Fibroblast of pulmonary artery (primary cell): ENCODE measurements around the gene MARS2.
"Not testable (repeated sequence)": the region's sequence is repeated elsewhere in the genome, so short reads cannot be mapped to it uniquely, and the experiment has no call there.

Experiments
- DNase-seq: peaks from one replicate; pipeline ENCODE4 v3.0.0-alpha.2; 2010; ENCODE audit warnings: low read depth
- H3K4me3 ChIP-seq: replicated peaks from 2 replicates; pipeline ENCODE4 v1.5.1; 2011; ENCODE audit warnings: low read depth, mild to moderate bottlenecking, control low read depth, low read length, moderate library complexity
- CTCF ChIP-seq: IDR thresholded peaks from 2 replicates; pipeline ENCODE4 v1.5.1; 2011; ENCODE audit warnings: mild to moderate bottlenecking, control low read depth, low read length, inconsistent platforms; ENCODE audit errors: missing control alignments

The MARS2 gene

DNA sequence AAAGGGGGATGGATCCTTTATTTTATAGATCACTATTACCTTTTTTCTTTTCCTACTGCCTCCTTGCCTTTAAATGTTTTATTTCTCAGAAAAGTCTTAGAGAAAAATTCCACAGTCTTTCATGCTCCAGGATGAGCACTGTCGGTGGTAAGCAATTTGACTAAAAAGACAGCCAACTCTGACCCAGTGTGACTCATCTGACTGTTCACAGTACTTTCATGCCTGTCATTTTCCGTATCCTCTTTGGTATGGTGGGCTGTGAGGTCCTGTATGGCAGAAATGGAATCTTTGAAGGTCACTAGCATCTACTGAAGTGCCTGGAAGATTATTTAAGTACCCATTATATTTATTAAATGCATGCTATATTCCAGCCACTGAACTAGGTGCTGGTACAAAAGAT is 27.7 kb upstream of the MARS2 start:
- no peak for TF ChIP-seq CTCF
- DNase-seq = peak; percentile 21
- no peak overlapping the region for H3K4me3 ChIP-seq

- DNase-seq, H3K4me3 ChIP-seq: not testable (repeated sequence)
Observed at GRCh38 chr2:197695206-197695605, 10.0 kb upstream of the MARS2 start.

- DNase-seq, H3K4me3 ChIP-seq: not testable (repeated sequence)
Observed at GRCh38 chr2:197695971-197696370, 9.2 kb upstream of the MARS2 start.

DNA sequence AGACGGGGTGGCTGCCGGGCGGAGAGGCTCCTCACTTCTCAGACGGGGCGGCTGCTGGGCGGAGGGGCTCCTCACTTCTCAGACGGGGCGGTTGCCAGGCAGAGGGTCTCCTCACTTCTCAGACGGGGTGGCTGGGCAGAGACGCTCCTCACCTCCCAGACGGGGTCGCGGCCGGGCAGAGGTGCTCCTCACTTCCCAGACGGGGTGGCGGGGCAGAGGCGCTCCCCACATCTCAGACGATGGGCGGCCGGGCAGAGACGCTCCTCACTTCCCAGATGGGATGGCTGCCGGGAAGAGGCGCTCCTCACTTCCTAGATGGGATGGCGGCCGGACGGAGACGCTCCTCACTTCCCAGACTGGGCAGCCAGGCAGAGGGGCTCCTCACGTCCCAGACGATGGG is 8.6 kb upstream of the MARS2 start:
- DNase-seq, H3K4me3 ChIP-seq: not testable (repeated sequence)

DNA sequence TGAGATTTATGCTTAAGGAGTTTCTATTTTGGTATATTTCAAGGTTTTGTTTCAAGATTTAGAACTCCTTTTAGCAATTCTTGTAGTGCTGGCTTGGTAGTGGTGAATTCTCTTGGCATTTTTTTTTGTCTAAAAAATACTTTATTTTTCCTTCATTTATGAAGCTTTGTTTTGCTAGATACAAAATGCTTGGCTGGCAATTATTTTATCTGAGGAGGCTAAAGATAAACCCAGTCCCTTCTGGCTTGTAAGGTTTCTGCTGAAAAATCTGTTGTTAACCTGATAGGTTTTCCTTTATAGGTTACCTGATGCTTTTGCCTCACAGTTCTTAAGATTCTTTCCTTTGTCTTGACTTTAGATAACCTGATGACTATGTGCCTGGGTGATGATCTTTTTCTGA is 5.4 kb upstream of the MARS2 start:
- H3K4me3 ChIP-seq, DNase-seq: not testable (repeated sequence)

- no peak for DNase-seq
- TF ChIP-seq CTCF = no peak
- no peak overlapping the region for H3K4me3 ChIP-seq
Observed at GRCh38 chr2:197700960-197701359, 4.2 kb upstream of the MARS2 start.

- H3K4me3 ChIP-seq = peak overlapping the region; percentile 90
- TF ChIP-seq CTCF = no peak
- DNase-seq = no peak
Observed at GRCh38 chr2:197704434-197705120, 592 bp upstream of the MARS2 start.

DNA sequence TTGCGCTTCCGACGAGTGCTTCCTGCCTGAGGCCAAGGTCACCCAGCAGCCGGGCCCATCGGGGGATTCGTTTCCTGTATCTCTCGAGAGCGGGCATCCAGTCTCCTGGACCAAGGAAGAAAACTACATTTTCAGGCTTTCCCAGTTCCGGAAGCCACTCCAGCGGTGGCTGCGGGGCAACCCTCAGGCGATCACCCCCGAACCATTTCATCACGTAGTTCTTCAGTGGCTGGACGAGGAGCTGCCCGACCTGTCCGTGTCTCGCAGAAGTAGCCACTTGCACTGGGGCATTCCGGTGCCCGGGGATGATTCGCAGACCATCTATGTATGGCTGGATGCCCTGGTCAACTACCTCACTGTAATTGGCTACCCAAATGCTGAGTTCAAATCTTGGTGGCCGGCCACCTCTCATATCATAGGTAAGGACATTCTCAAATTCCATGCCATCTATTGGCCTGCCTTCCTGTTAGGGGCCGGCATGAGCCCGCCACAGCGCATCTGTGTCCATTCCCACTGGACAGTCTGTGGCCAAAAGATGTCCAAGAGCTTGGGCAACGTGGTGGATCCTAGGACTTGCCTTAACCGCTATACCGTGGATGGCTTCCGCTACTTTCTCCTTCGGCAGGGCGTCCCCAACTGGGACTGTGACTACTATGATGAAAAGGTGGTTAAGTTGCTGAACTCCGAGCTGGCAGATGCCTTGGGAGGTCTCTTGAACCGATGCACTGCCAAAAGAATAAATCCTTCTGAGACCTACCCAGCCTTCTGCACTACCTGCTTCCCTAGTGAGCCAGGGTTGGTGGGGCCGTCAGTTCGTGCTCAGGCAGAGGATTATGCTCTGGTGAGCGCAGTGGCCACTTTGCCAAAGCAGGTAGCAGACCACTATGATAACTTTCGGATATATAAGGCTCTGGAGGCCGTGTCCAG is 1.0 kb downstream of the MARS2 start:
- no peak for DNase-seq
- H3K4me3 ChIP-seq = peak overlapping the region; percentile 90
- no peak for TF ChIP-seq CTCF

DNA sequence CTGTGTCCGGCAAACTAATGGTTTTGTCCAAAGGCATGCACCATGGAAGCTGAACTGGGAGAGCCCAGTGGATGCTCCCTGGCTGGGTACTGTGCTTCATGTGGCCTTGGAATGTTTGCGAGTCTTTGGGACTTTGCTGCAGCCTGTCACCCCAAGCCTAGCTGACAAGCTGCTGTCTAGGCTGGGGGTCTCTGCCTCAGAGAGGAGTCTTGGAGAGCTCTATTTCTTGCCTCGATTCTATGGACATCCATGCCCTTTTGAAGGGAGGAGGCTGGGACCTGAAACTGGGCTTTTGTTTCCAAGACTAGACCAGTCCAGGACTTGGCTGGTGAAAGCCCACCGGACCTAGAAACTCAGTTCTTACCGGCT is 1.7 kb downstream of the MARS2 start:
- DNase-seq = no peak
- peak overlapping the region; percentile 90 for H3K4me3 ChIP-seq
- no peak for TF ChIP-seq CTCF
